PC-9 (cell line): ENCODE results near the gene PTPRA.

ENCODE experiments used
- EZH2 ChIP-seq: fragments of 200-600 bp; sonication (generic); IDR thresholded peaks from 2 replicates; pipeline ENCODE4 v1.8.0; 2017; ENCODE audit warnings: antibody characterized with exemption, low read depth
- TF ChIP-seq, protein P1 (sequence below): fragments of 200-600 bp; sonication (generic); conservative IDR thresholded peaks from 2 replicates; pipeline ENCODE4 v1.6.1; 2017; ENCODE audit warnings: mixed run types, antibody characterized with exemption, mild to moderate bottlenecking, moderate library complexity

DNA sequence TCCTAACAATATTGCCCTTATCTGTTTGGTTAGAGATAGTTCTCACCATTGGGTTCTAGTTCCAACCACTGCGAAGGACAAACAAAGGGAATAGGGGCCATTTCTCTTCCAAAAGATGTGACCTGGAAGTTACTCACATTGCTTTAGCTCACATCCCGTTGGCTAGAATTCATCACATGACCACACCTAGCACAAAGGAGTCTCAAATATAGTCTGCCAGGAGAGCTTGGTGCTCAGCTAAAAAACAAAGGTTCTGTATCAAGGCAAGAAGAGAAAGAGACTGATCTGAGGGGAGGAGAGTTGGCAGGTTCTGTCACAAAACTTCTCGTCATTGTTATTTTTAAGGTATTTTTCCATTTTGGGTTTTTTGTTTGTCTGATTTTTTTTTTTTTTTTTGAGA, 100.3 kb downstream of the PTPRA start:
- TF ChIP-seq, protein P1, sequence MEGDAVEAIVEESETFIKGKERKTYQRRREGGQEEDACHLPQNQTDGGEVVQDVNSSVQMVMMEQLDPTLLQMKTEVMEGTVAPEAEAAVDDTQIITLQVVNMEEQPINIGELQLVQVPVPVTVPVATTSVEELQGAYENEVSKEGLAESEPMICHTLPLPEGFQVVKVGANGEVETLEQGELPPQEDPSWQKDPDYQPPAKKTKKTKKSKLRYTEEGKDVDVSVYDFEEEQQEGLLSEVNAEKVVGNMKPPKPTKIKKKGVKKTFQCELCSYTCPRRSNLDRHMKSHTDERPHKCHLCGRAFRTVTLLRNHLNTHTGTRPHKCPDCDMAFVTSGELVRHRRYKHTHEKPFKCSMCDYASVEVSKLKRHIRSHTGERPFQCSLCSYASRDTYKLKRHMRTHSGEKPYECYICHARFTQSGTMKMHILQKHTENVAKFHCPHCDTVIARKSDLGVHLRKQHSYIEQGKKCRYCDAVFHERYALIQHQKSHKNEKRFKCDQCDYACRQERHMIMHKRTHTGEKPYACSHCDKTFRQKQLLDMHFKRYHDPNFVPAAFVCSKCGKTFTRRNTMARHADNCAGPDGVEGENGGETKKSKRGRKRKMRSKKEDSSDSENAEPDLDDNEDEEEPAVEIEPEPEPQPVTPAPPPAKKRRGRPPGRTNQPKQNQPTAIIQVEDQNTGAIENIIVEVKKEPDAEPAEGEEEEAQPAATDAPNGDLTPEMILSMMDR, result no peak
- no peak for TF ChIP-seq EZH2
